ENCODE data around the gene PLCB3. TPM values are rescaled to one million over a fixed set of nuclear protein-coding genes. Genes with fewer than 3 reads are reported as not detected.

PLCB3 gene
- total and polyA plus RNA-seq, 2 donors (not counting 3 experiments of a cell fraction or from before 2014, with no cell fraction given), result 32.3 to 61.1 TPM

- no peak overlapping the region for H3K4me2 ChIP-seq (ENCODE audit: insufficient read depth, low read length)
- DNase-seq (ENCODE audit: low read depth, low spot score) (no peak), FAIRE-seq (no peak)
- no peaks in the 10 kb centered on the region for H4K20me1 ChIP-seq (replicated peaks; ENCODE audit: control insufficient read depth, extremely low read depth, insufficient read depth, low read length)
- peaks cover 6 to 19% of the 10 kb centered on the region in 2 experiments for H3K36me3 ChIP-seq (ENCODE audit: control insufficient read depth in 2 of 2, extremely low read depth in 1 of 2, insufficient read depth in 2 of 2, low read length in 2 of 2)
- ChIA-PET CTCF (interaction anchor here (1.6 to 1.7 kb wide), 2 partner anchors 12 to 34 kb away, joined by 5 to 6 read pairs; partner anchors contain the start of genes NUDT22 and TRPT1), POLR2A (no interaction called here)
- no peak overlapping the region for H3K9ac ChIP-seq (replicated peaks; ENCODE audit: extremely low read depth, insufficient read depth, low read length)
- dilution Hi-C loops (cut with MboI; ENCODE audit: extremely low pct_ligation_motif_present, low sequenced_read_pairs) (no loop called here), intact Hi-C loops (cut with micrococcal nuclease) (no loop called here)
- no peaks in the 10 kb centered on the region for H3K27me3 ChIP-seq (ENCODE audit: control insufficient read depth in 2 of 2, insufficient read depth in 2 of 2, low read length in 2 of 2)
- no peaks in the 10 kb centered on the region for H3K9me3 ChIP-seq (replicated peaks; ENCODE audit: control insufficient read depth, insufficient read depth, low read length)
- no peaks in the 10 kb centered on the region for H3K9me1 ChIP-seq (replicated peaks; ENCODE audit: control insufficient read depth, extremely low read depth, insufficient read depth, low read length)
- no peak overlapping the region for H2AFZ ChIP-seq (ENCODE audit: low read depth, low read length)
- no TSS peak for BruUV-seq (replicated peaks)
- H3K4me3 ChIP-seq (replicated peaks in 1 of 3; ENCODE audit: insufficient read depth in 1 of 3, low read depth in 1 of 3, low read length in 3 of 3), result no peak overlapping the region
- H3K4me1 ChIP-seq (ENCODE audit: control insufficient read depth, extremely low read depth, insufficient read depth, low read length), result peaks cover 16% of the 10 kb centered on the region
- peaks cover 20% of the 10 kb centered on the region for H3K79me2 ChIP-seq (ENCODE audit: control insufficient read depth, insufficient read depth, low read length)
- TF ChIP-seq, protein P1, sequence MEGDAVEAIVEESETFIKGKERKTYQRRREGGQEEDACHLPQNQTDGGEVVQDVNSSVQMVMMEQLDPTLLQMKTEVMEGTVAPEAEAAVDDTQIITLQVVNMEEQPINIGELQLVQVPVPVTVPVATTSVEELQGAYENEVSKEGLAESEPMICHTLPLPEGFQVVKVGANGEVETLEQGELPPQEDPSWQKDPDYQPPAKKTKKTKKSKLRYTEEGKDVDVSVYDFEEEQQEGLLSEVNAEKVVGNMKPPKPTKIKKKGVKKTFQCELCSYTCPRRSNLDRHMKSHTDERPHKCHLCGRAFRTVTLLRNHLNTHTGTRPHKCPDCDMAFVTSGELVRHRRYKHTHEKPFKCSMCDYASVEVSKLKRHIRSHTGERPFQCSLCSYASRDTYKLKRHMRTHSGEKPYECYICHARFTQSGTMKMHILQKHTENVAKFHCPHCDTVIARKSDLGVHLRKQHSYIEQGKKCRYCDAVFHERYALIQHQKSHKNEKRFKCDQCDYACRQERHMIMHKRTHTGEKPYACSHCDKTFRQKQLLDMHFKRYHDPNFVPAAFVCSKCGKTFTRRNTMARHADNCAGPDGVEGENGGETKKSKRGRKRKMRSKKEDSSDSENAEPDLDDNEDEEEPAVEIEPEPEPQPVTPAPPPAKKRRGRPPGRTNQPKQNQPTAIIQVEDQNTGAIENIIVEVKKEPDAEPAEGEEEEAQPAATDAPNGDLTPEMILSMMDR (IDR thresholded peaks at IDR 0.05; ENCODE audit: extremely low read depth in 1 of 2, insufficient read depth in 1 of 2, low read depth in 1 of 2, low read length in 2 of 2), result no peak
- TF ChIP-seq MYC (IDR thresholded peaks at IDR 0.05; ENCODE audit: low read depth, low read length), result no peak
- no peak for TF ChIP-seq MAX (IDR thresholded peaks at IDR 0.05; ENCODE audit: insufficient read depth, insufficient read length)
- no peak overlapping the region for H3K27ac ChIP-seq (ENCODE audit: insufficient read depth, low read depth, low read length)
Measured at GRCh38 chr11:64238999-64239398, 12.3 kb upstream of the PLCB3 start.

DNA sequence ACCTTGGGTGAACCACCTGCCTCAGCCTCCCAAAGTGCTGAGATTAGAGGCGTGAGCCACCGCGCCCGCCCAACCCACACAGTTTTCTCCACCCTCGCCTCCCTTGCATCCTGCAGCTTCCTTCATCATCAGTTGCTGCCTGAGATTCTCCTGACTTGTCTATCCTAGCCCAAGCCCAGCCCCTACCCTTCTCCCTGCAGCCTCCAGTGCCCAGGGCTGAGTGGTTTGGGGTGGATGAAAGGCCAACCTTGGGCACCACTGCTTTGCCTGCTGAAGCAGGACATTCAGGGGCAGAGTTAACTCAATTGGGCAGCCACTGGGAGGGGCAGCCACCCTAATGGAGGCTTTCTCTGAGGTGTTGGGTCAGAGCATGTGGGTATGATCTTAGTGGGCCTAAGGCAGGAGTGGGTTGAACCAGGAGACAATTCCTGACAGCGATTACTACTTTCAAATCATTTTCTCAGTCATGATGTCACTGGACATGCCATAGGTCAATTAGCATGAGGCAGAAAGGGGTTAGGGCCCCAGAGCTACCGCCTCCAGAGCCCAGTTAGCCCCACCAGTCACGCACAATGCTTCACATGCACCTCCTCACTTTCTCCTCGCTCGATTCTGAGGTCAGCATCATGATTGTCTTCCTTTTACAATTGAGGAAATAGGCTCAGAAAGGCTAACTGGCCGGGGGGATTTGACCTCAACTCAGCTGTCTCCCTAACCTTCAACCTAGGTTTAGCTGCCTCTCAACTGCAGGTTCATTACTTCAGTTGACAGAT, 11.5 kb upstream of the PLCB3 start:
- Histone ChIP-seq H2AFZ (ENCODE audit: low read depth, low read length) (no peak overlapping the region), H3K27me3 (ENCODE audit: control insufficient read depth in 2 of 2, insufficient read depth in 2 of 2, low read length in 2 of 2) (no peaks in the 10 kb centered on the region), H4K20me1 (replicated peaks; ENCODE audit: control insufficient read depth, extremely low read depth, insufficient read depth, low read length) (no peaks in the 10 kb centered on the region), H3K9me1 (replicated peaks; ENCODE audit: control insufficient read depth, extremely low read depth, insufficient read depth, low read length) (no peaks in the 10 kb centered on the region), H3K4me1 (ENCODE audit: control insufficient read depth, extremely low read depth, insufficient read depth, low read length) (peaks cover 17% of the 10 kb centered on the region), H3K79me2 (ENCODE audit: control insufficient read depth, insufficient read depth, low read length) (peaks cover 25% of the 10 kb centered on the region), H3K9me3 (replicated peaks; ENCODE audit: control insufficient read depth, insufficient read depth, low read length) (no peaks in the 10 kb centered on the region), H3K4me3 (replicated peaks in 1 of 3; ENCODE audit: insufficient read depth in 1 of 3, low read depth in 1 of 3, low read length in 3 of 3) (no peak overlapping the region), H3K27ac (ENCODE audit: insufficient read depth, low read depth, low read length) (peak overlapping the region; percentile 88), H3K36me3 (ENCODE audit: control insufficient read depth in 2 of 2, extremely low read depth in 1 of 2, insufficient read depth in 2 of 2, low read length in 2 of 2) (peaks cover 6 to 20% of the 10 kb centered on the region in 2 experiments), H3K9ac (replicated peaks; ENCODE audit: extremely low read depth, insufficient read depth, low read length) (peak overlapping the region; percentile 73), H3K4me2 (ENCODE audit: insufficient read depth, low read length) (peak overlapping the region; percentile 51)
- TF ChIP-seq POLR2AphosphoS5 (IDR thresholded peaks at IDR 0.05; ENCODE audit: insufficient read depth, low read depth, low read length), result no peak
- TF ChIP-seq EZH2 (IDR thresholded peaks at IDR 0.05; ENCODE audit: borderline replicate concordance, low read depth, low read length, severe bottlenecking), result no peak
- TF ChIP-seq MYC (IDR thresholded peaks at IDR 0.05; ENCODE audit: low read depth, low read length), result no peak
- TF ChIP-seq FOS (IDR thresholded peaks at IDR 0.05; ENCODE audit: borderline replicate concordance, insufficient read depth, low read length), result no peak
- TF ChIP-seq, protein P1 (IDR thresholded peaks at IDR 0.05; ENCODE audit: extremely low read depth in 1 of 2, insufficient read depth in 1 of 2, low read depth in 1 of 2, low read length in 2 of 2), result no peak
- TF ChIP-seq GATA2 (IDR thresholded peaks at IDR 0.05; ENCODE audit: insufficient read depth, insufficient read length, low read depth, low read length), result no peak
- TF ChIP-seq JUN (IDR thresholded peaks at IDR 0.05; ENCODE audit: borderline replicate concordance, insufficient read depth, insufficient read length, low read depth), result no peak
- no peak for TF ChIP-seq MAX (IDR thresholded peaks at IDR 0.05; ENCODE audit: insufficient read depth, insufficient read length)
- no peak for TF ChIP-seq POLR2A (IDR thresholded peaks at IDR 0.05; ENCODE audit: low read depth, low read length)
- ChIA-PET CTCF (interaction anchor here (1.6 to 1.7 kb wide), 2 partner anchors 13 to 35 kb away, joined by 5 to 6 read pairs; partner anchors contain the start of genes NUDT22 and TRPT1), POLR2A (no interaction called here)
- no TSS peak for BruUV-seq (replicated peaks)
- FAIRE-seq (no peak), DNase-seq (ENCODE audit: low read depth, low spot score) (no peak)
- intact Hi-C loops (cut with micrococcal nuclease), result loop anchor here (2.0 to 5.0 kb wide), 2 partner anchors 117 to 239 kb away; partner anchors contain the start of gene RPS6KA4
- dilution Hi-C loops (cut with MboI; ENCODE audit: extremely low pct_ligation_motif_present, low sequenced_read_pairs), result no loop called here

Data from endothelial cell of umbilical vein (primary cell).